ENCODE results near the gene C9orf43.
"Not testable (repeated sequence)": the region's sequence is repeated elsewhere in the genome, so short reads cannot be mapped to it uniquely, and the experiment has no call there.

Gene C9orf43

GRCh38 chr9:113410207-113410864, at the start of gene C9orf43, which contains the start of gene POLE3:
C9orf43 (plus strand) TSS chr9:113410747; CDS start chr9:113413494, 2,747 bp downstream.
POLE3 (minus strand) TSS chr9:113410675; CDS start chr9:113410293, 382 bp downstream.
- peak; percentile 64 to 99 (median 97) for DNase-seq

- peak in 1 of 14 donors; percentile 17 for DNase-seq
Measured at GRCh38 chr9:113361304-113362018, 49.1 kb upstream of the C9orf43 start.

GRCh38 chr9:113363336-113363735, 47.2 kb upstream of the C9orf43 start:
- DNase-seq: no peak

DNA sequence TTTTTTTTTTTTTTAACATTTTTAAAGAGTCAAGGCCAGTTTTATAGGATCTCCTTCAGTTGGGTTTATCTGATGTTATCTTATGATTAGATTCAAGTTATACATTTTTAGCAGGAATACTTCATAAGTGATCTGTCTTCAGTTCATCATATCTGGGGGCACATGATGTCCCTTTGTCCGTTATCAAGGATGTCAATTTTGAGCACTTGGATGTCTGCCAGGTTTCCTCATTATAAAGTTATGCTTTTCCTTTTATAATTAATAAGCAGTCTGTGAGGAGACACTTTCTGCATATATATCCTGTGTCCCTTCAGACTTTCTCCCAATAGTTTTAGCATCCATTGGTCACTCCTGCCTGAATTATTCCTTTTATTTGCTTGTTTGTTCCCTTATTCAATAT, 45.6 kb upstream of the C9orf43 start:
- no peak for DNase-seq

GRCh38 chr9:113365652-113366051, 44.9 kb upstream of the C9orf43 start:
- not testable (repeated sequence) for DNase-seq

DNA sequence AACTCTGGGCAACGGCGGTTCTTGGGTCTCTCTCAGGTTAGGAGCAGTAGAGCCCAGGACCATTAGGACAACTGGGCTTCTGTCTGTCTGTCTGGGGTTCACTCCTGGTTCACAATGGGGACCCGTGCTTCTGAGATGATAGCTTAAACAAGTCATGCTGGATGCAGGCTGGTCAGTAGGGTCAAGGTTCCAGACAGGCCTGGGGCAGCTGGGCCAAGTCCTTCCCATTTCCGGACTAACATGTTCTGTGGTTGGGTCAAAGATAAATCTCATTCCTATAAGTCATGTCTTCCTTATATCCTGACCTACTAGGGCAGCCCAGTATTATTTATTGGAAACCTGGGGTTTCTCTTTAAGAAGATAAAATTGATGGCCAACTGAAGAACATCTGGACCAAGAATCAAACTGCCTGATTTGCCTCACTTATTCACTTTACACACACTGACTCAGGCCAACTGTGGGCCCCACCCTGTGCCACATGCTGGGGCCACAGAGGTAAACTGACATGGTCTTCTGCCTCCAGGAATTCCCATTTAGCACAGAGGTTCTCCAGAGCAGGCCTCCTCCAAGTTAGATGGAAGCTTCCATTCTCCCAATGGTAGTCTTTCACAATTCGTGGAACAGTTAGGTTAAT, 42.1 kb upstream of the C9orf43 start:
- no peak for DNase-seq

DNA sequence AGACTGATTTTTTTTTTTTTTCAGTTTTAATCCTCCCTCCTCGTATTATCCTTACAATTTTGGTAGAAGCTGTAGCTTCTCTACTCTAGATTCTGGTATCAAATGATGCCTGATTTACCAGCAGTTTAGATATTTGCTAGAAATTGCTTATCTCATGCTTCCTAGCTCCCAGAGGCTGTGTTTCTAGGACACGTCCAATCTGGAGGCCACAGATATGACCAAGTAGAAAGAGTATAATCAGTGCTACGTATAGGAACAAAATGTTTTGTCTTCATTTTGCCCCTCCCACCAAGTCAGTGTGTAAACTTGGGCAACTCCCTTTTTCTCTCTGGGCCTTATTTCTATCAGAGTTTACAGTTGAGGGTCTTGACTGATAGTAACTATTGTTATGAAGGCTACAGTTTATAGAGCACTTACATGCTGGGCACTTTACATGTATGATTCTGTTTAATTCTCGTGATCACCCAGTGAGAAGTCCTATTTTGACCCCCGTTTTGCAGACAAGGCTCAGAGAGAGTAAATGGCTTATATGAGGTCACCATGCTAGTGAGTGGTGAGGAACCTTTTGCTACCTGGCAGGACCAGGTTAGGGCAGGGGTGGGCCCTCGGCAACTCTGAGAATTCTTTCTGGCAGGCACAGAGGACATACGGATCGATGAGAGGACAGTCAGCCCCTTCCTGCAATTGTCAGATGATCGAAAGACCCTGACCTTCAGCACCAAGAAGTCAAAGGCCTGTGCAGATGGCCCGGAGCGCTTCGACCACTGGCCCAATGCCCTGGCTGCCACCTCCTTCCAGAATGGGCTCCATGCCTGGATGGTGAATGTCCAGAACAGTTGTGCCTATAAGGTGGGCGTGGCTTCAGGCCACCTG, 41.3 kb upstream of the C9orf43 start:
- DNase-seq: no peak

DNA sequence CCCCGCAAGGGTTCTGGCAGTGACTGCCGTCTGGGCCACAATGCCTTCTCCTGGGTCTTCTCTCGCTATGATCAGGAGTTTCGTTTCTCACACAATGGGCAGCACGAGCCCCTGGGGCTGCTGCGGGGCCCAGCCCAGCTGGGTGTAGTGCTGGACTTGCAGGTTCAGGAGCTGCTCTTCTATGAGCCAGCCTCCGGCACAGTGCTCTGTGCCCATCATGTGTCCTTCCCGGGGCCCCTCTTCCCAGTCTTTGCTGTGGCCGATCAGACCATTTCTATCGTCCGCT, 40.7 kb upstream of the C9orf43 start:
- DNase-seq: no peak

DNA sequence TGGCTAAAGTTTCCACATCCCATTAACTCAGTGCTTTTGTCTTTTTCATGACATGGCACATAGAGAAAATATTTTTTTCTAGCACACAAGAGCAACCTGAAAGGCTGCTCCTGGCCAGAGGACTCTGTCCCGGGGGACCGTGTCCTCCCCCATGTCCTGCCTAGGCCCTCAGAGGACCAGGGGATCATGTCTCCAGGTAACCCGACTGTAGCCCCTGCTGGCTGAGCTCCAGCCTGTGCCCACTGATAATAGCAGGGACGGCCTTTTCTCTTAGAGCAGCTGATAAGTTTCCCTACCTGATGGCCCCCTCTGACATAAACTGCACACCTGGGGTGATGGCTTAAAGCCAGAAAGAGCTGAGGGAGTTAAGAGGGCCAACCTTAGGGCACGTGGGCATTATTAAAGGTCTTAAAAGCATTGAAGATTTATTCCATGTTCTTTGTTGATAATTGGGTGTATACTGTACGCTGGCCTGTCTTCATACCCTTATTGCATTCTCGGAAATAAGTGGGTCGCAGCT, 39.7 kb upstream of the C9orf43 start:
- DNase-seq: no peak

DNA sequence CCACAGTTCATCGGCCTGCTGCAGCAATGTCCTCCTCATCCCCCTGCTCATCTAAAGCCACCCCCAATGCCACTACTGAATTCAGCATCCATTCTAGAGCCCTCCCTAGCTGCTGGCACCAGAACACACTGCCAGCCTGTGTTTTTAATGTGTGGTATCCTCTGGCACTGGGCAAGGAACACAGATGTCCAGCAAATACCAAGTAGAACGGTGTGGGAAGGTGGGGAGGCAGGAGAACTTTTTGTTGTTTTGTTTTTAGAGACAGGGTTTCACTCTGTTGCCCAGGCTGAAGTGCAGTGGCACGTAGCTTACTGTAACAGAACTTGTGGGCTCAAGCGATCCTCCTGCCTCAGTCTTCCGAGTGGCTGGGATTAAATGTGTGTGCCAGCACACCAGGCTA, 38.5 kb upstream of the C9orf43 start:
- DNase-seq: no peak

- DNase-seq: no peak
Measured at GRCh38 chr9:113373256-113373655, 37.3 kb upstream of the C9orf43 start.

DNA sequence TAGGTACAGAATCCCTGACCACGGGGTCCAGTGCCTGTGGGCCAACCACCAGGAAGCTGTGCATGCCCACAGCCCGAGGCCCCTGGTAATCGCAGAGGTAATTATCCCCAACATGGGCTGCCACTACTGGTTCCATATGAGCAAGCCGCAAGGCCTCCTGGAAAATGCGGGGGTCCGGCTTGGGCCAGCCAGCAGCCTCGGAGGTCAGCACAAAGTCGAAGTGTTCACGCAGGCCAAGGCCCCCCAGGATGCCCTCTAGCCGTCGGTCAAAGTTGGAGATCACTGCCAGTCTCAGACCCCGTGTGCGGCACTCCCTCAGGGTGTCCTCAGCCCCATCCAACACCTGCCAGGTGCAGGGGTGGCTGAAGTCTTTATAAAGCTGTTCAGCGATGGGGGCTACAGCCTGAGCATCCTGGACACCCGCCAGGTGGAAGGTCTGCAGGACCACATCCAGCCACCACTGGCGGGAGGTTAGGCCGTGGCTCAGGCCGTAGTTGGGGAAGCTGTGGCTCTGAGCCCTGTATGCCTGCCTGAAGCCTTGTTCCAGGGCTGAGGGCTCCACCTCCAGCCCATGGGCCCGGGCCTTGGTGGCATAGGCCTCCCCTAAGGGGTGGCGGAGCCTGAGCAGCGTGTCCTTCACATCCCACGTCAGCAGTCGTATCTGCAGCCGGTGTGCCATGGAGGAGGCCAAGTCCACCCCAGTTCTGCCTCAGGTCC, 36.7 kb upstream of the C9orf43 start:
- no peak for DNase-seq

- no peak for DNase-seq
Measured at GRCh38 chr9:113375057-113376023, 35.2 kb upstream of the C9orf43 start.

- peak in 13 of 14 donors; percentile 17 to 81 (median 59) for DNase-seq
Measured at GRCh38 chr9:113376634-113377567, 33.6 kb upstream of the C9orf43 start, which contains the start of gene HDHD3. HDHD3 (minus strand) TSS chr9:113376986; CDS start chr9:113374354, 2,632 bp downstream.

GRCh38 chr9:113379094-113379828, 31.3 kb upstream of the C9orf43 start:
- DNase-seq: not testable (repeated sequence)

GRCh38 chr9:113379829-113380210, 30.7 kb upstream of the C9orf43 start:
- DNase-seq: not testable (repeated sequence)

DNA sequence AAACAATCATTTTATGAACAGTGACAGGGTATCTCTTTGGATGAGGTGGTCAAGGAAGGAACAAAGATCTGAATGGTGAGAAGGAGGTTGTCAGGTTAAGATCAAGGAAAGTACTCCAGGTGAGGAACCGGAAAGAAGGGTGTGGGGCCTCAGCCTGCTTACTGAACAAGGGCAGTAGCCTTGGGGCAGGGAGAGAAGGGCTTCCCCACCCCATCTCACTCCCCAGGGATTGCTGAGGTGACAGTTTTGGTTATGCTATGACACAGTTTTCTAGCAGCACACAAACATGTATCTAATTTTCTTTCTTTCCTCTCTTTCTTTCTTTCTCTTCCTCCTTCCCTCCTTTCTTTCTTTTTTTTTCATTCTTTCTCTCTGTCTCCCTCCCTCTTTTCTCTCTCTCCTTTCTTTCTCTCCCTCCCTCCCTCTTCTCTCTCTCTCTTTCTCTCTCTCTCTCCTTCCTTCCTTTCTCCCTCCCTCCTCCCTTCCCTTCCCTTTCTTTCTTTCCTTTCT, 29.6 kb upstream of the C9orf43 start:
- DNase-seq: no peak

- DNase-seq: not testable (repeated sequence)
Measured at GRCh38 chr9:113381441-113381840, 29.1 kb upstream of the C9orf43 start.
